Upper lobe of left lung (tissue), 6 donors: ENCODE measurements around the gene IL3RA. TPM values are rescaled to one million over a fixed set of nuclear protein-coding genes. Genes with fewer than 3 reads are reported as not detected.
"Not testable (repeated sequence)": the region's sequence is repeated elsewhere in the genome, so short reads cannot be mapped to it uniquely, and the experiment has no call there.

Source experiments
- ATAC-seq, 2 donors: fragments of 200-7000 bp; cut with Tn5 transposase; one replicate each; pipeline ENCODE4 v1.9.1; 2022; ENCODE audit warnings: mild to moderate bottlenecking in 2 of 2, moderate library complexity in 2 of 2; ENCODE audit not compliant: low FRiP score in 2 of 2
- DNase-seq, 2 donors: peaks; one replicate each; pipeline ENCODE4 v3.0.0-alpha.2; 2019 to 2020
- H3K27ac ChIP-seq, 4 donors: fragments of 200-600 bp; sonication (generic); one replicate each; pipeline ENCODE4 v1.5.1; 2016 to 2019
- H3K27me3 ChIP-seq, 4 donors: fragments of 200-600 bp; sonication (generic); one replicate each; pipeline ENCODE4 v1.5.1; 2017 to 2019
- H3K36me3 ChIP-seq, 4 donors: fragments of 200-600 bp; sonication (generic); one replicate each; pipeline ENCODE4 v1.5.1; 2016 to 2019
- H3K4me1 ChIP-seq, 4 donors: fragments of 200-600 bp; sonication (generic); one replicate each; pipeline ENCODE4 v1.5.1; 2018 to 2019
- H3K4me3 ChIP-seq, 4 donors: fragments of 200-600 bp; sonication (generic); one replicate each; pipeline ENCODE4 v1.5.1; 2017 to 2019; ENCODE audit warnings: mild to moderate bottlenecking in 2 of 4, moderate library complexity in 1 of 4
- H3K9me3 ChIP-seq, 4 donors: fragments of 200-600 bp; sonication (generic); one replicate each; pipeline ENCODE4 v1.5.1; 2018 to 2019
- EP300 ChIP-seq, 4 donors: sonication (generic); formaldehyde crosslinking; IDR thresholded peaks; one replicate each; pipeline ENCODE4 v1.5.1; 2017; ENCODE audit warnings: antibody characterized with exemption in 4 of 4, control low read depth in 2 of 4
- POLR2A ChIP-seq, 4 donors: fragments of 450-650 bp; IDR thresholded peaks; one replicate each; pipeline ENCODE4 v1.5.1; 2016 to 2017; ENCODE audit warnings: antibody characterized with exemption in 4 of 4, mild to moderate bottlenecking in 2 of 4
- POLR2AphosphoS5 ChIP-seq, 2 donors: sonication (generic); formaldehyde crosslinking; IDR thresholded peaks; one replicate each; pipeline ENCODE4 v1.5.1; 2017; ENCODE audit warnings: antibody characterized with exemption in 2 of 2
- WGBS, 2 donors: methylation state at CpG; one replicate each; pipeline ENCODE4 v1.1.5; 2017 to 2018; 5-methylcytosine and 5-hydroxymethylcytosine counted together
- total RNA-seq, 6 donors: library from RNA; depleted of rRNA in 4 of 6; stranded (reverse); fragments of >200 nt in 4 of 6; gene quantifications; one replicate each; pipeline versions ENCODE4 v1.1.0 to v1.2.1, GENCODE V29; 2016 to 2021
- TF ChIP-seq, protein P1 (sequence below), 6 experiments: fragments of 450-650 bp in 4 of 6; fragments of 200-600 bp in 2 of 6; sonication (generic) in 2 of 6; IDR thresholded peaks; one replicate each; pipeline ENCODE4 v1.5.1; 2016 to 2019; ENCODE audit warnings: antibody characterized with exemption in 6 of 6
- donor health status: DM: no; HTN: no; CAD: no; lungs with moderate emphysema.
- donor health status: DM: no; HTN: yes; CAD: no; lungs with severe emphysema.

Gene IL3RA
- total RNA-seq, 6 donors from 2014 or later = 8.8 to 62.3 (median 31.9) TPM

DNA sequence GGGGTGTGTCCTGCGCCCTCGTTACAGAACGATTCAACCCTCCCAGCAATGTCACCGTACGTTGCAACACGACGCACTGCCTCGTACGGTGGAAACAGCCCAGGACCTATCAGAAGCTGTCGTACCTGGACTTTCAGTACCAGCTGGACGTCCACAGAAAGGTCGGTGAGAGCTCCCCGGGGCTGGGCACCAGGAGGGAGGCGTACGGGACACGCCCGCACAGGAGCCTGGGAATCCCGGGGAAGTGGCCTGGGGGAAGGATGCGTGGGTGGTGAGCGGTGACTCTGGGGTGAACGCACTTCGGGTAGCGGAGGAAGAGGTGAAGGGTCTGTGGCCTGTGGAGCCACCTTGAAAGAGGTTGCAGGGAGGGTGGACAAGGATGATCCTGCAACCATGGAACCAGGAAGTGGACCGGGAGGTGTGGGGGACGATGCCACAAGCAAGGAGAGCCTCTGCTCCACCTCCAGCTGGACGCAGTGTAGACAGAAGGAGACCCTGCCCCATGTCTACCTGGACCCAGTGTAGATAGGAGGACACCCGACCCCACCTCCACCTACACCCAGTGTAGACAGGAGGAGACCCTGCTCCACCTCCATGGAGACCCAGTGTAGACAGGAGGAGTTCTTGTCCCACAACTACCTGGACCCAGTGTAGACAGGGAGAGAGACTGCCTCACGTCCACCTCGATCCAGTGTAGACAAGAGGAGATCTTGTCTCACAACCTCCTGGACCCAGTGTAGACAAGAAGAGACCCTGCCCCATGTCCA, 42.1 kb upstream of the IL3RA start:
- 93 to 96% methylated on average over 27 to 28 of the region's 29 CpGs for WGBS, 2 donors
- Histone ChIP-seq H3K27ac (no peak overlapping the region), H3K4me3 (no peak overlapping the region), H3K27me3 (no peaks in the 10 kb centered on the region), H3K36me3 (no peaks in the 10 kb centered on the region), H3K4me1 (no peaks in the 10 kb centered on the region), H3K9me3 (peaks cover 0 to 4% (median 0%) of the 10 kb centered on the region in 4 donors)
- DNase-seq (no peak), ATAC-seq (peak; percentile 45 to 77)
- no peak for TF ChIP-seq POLR2A (IDR thresholded peaks at IDR 0.05)
- TF ChIP-seq, protein P1, sequence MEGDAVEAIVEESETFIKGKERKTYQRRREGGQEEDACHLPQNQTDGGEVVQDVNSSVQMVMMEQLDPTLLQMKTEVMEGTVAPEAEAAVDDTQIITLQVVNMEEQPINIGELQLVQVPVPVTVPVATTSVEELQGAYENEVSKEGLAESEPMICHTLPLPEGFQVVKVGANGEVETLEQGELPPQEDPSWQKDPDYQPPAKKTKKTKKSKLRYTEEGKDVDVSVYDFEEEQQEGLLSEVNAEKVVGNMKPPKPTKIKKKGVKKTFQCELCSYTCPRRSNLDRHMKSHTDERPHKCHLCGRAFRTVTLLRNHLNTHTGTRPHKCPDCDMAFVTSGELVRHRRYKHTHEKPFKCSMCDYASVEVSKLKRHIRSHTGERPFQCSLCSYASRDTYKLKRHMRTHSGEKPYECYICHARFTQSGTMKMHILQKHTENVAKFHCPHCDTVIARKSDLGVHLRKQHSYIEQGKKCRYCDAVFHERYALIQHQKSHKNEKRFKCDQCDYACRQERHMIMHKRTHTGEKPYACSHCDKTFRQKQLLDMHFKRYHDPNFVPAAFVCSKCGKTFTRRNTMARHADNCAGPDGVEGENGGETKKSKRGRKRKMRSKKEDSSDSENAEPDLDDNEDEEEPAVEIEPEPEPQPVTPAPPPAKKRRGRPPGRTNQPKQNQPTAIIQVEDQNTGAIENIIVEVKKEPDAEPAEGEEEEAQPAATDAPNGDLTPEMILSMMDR (IDR thresholded peaks at IDR 0.05) = no peak
- TF ChIP-seq EP300 (IDR thresholded peaks at IDR 0.05) = no peak
- TF ChIP-seq POLR2AphosphoS5 (IDR thresholded peaks at IDR 0.05) = no peak

DNA sequence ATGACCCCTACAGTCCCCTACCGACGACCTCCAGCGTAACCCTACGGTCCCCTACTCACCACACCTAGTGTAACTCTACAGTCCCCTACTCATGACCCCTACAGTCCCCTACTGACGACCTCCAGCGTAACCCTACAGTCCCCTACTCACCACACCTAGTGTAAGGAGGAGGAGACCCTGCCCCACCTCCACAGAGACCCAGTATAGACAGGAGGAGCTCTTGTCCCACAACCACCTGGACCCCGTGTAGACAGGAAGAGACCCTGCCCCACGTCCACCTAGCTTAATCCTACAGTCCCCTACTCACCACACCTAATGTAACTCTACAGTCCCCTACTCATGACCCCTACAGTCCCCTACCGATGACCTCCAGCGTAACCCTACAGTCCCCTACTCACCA, 41.0 kb upstream of the IL3RA start:
- ATAC-seq (peak in 1 of 2 donors; percentile 51), DNase-seq (no peak)
- Histone ChIP-seq H3K27me3 (no peaks in the 10 kb centered on the region), H3K4me1 (no peaks in the 10 kb centered on the region), H3K36me3 (no peaks in the 10 kb centered on the region), H3K9me3 (peaks cover 0 to 4% (median 0%) of the 10 kb centered on the region in 4 donors), H3K27ac (no peak overlapping the region), H3K4me3 (no peak overlapping the region)
- 86 to 87% methylated on average over 10 of the region's 10 CpGs for WGBS, 2 donors
- TF ChIP-seq EP300 (IDR thresholded peaks at IDR 0.05) (no peak), POLR2AphosphoS5 (IDR thresholded peaks at IDR 0.05) (no peak), POLR2A (IDR thresholded peaks at IDR 0.05) (no peak)
- TF ChIP-seq, protein P1 (IDR thresholded peaks at IDR 0.05) = no peak

DNA sequence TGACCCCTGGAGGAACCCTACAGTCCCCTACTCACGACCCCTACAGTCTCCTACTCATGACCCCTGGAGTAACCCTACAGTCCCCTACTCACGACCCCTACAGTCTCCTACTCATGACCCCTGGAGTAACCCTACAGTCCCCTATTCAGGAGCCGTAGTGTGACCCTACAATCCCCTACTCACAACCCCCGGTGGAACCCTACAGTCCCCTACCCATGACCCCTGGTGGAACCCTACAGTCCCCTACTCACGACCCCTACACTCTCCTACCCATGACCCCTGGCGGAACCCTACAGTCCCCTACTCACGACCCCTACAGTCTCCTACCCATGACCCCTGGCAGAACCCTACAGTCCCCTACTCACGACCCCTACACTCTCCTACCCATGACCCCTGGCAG, 39.0 kb upstream of the IL3RA start:
- 75 to 93% methylated on average over 5 to 6 of the region's 8 CpGs for WGBS, 2 donors

DNA sequence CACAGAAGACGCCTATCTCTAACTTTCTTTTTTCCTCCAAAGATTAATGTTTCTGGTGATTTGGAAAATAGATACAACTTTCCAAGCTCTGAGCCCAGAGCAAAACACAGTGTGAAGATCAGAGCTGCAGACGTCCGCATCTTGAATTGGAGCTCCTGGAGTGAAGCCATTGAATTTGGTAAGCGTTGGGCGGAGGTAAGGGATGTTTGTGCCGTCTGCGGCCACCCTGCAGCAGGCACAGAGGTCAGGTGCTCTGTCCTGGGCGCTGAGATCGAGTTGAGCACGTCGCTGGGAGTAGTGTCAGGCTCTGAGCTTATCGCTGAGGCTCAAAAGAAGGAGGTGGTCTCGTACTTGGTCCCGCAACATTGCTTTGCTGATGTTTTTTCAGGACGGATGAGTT, 36.1 kb upstream of the IL3RA start:
- no peak for TF ChIP-seq POLR2A (IDR thresholded peaks at IDR 0.05)
- DNase-seq (no peak), ATAC-seq (no peak)
- H3K36me3 ChIP-seq = peaks cover 0 to 4% (median 0%) of the 10 kb centered on the region in 4 donors
- H3K9me3 ChIP-seq = peaks cover 0 to 4% (median 0%) of the 10 kb centered on the region in 4 donors
- H3K4me3 ChIP-seq = no peak overlapping the region
- 54 to 71% methylated on average over 15 of the region's 15 CpGs for WGBS, 2 donors
- H3K27ac ChIP-seq = no peak overlapping the region
- H3K4me1 ChIP-seq = no peaks in the 10 kb centered on the region
- H3K27me3 ChIP-seq = no peaks in the 10 kb centered on the region

More for the DNA sequence above, 39.0 kb upstream of the IL3RA start:
- not testable (repeated sequence) for H3K4me1 ChIP-seq, H3K36me3 ChIP-seq, ATAC-seq, H3K4me3 ChIP-seq, H3K9me3 ChIP-seq, H3K27me3 ChIP-seq, DNase-seq, H3K27ac ChIP-seq

DNA sequence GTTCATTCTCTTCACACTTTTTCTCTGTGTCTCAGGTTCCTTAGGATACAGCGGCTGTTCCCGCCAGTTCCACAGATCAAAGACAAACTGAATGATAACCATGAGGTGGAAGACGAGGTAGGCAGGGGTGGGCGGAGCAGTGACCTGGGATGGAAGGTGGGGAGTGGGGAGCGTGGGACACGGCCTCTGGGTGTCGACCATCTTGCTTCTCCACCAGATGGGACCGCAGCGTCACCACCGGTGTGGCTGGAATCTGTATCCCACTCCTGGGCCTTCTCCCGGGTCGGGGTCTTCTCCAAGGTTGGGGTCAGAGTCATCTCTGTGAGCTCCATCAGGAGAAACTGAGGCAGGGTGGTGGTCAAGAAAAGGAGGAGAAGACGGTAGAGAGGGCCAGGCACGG, 31.2 kb upstream of the IL3RA start:
- Histone ChIP-seq H3K9me3 (peaks cover 0 to 3% (median 0%) of the 10 kb centered on the region in 4 donors), H3K4me3 (no peak overlapping the region), H3K4me1 (no peaks in the 10 kb centered on the region), H3K27me3 (no peaks in the 10 kb centered on the region), H3K27ac (no peak overlapping the region), H3K36me3 (peaks cover 0 to 4% (median 0%) of the 10 kb centered on the region in 4 donors)
- no peak for TF ChIP-seq POLR2A (IDR thresholded peaks at IDR 0.05)
- TF ChIP-seq, protein P1 (IDR thresholded peaks at IDR 0.05) = no peak
- TF ChIP-seq POLR2AphosphoS5 (IDR thresholded peaks at IDR 0.05) = no peak
- no peak for TF ChIP-seq EP300 (IDR thresholded peaks at IDR 0.05)
- ATAC-seq = no peak
- 93 to 95% methylated on average over 14 of the region's 14 CpGs for WGBS, 2 donors
- DNase-seq = no peak
